Astrocyte of the spinal cord (primary cell): ENCODE measurements around the gene PCYT1A.
"Not testable (repeated sequence)": the region's sequence is repeated elsewhere in the genome, so short reads cannot be mapped to it uniquely, and the experiment has no call there.

ENCODE experiments used
- DNase-seq: peaks from one replicate; pipeline ENCODE4 v3.0.0; 2011; ENCODE audit warnings: low read depth, low spot score
- H3K4me3 ChIP-seq: 2 replicates; pipeline ENCODE4 v1.5.1; 2011; ENCODE audit warnings: low read depth, mild to moderate bottlenecking, low read length, moderate library complexity
- CTCF ChIP-seq: IDR thresholded peaks from 2 replicates; pipeline ENCODE4 v1.5.1; 2012; ENCODE audit warnings: low read depth, mild to moderate bottlenecking, low read length, inconsistent platforms
- in situ Hi-C: cut with HindIII; loops from 2 replicates; pipeline ENCODE4 v1.10.0; 2017; ENCODE audit warnings: low sequenced_read_pairs

PCYT1A gene

GRCh38 chr3:196315821-196316220, 28.3 kb upstream of the PCYT1A start:
- in situ Hi-C loops, result no loop called here
- no peak for DNase-seq
- H3K4me3 ChIP-seq, result no peak overlapping the region
- no peak for TF ChIP-seq CTCF

- no peak for TF ChIP-seq CTCF
These were observed 27.1 kb upstream of the PCYT1A start for GRCh38 chr3:196314597-196314996.

GRCh38 chr3:196314086-196314485, 26.6 kb upstream of the PCYT1A start:
- in situ Hi-C loops, H3K4me3 ChIP-seq, DNase-seq: not testable (repeated sequence)

More at GRCh38 chr3:196314597-196314996, 27.1 kb upstream of the PCYT1A start:
- in situ Hi-C loops, result no loop called here
- H3K4me3 ChIP-seq, result no peak overlapping the region
- DNase-seq, result no peak

- DNase-seq, in situ Hi-C loops, H3K4me3 ChIP-seq: not testable (repeated sequence)
These were observed 15.4 kb upstream of the PCYT1A start for GRCh38 chr3:196302960-196303359.

- in situ Hi-C loops, DNase-seq, H3K4me3 ChIP-seq: not testable (repeated sequence)
These were observed 15.0 kb upstream of the PCYT1A start for GRCh38 chr3:196302551-196302950.

GRCh38 chr3:196298521-196298920, 11.0 kb upstream of the PCYT1A start:
- no peak for DNase-seq
- in situ Hi-C loops, result no loop called here
- H3K4me3 ChIP-seq, result no peak overlapping the region
- no peak for TF ChIP-seq CTCF

GRCh38 chr3:196292286-196292923, 4.9 kb upstream of the PCYT1A start:
- no peak for TF ChIP-seq CTCF
- H3K4me3 ChIP-seq, result no peak overlapping the region
- DNase-seq, result no peak
- in situ Hi-C loops, result no loop called here

GRCh38 chr3:196288141-196288460, 575 bp upstream of the PCYT1A start:
- in situ Hi-C loops, result no loop called here
- TF ChIP-seq CTCF, result no peak
- peak overlapping the region; percentile 100 for H3K4me3 ChIP-seq
- DNase-seq, result no peak
